HFFc6 (cell line): Measurements from ENCODE around the gene RASA3. TPM values are rescaled to one million over a fixed set of nuclear protein-coding genes. Genes with fewer than 3 reads are reported as not detected.

Source experiments
- DNase-seq: peaks from one replicate; pipeline ENCODE4 v3.0.0-alpha.2; 2018
- H3K27ac Mint-ChIP-seq: 2 replicates; pipeline ENCODE4 v1.8.0; 2020; ENCODE audit warnings: mild to moderate bottlenecking, mixed read lengths
- H3K27me3 Mint-ChIP-seq: 2 replicates; pipeline ENCODE4 v1.8.0; 2021; ENCODE audit warnings: mild to moderate bottlenecking, moderate library complexity, mixed read lengths; ENCODE audit not compliant: insufficient read depth
- H3K36me3 Mint-ChIP-seq: 2 replicates; pipeline ENCODE4 v1.8.0; 2021; ENCODE audit warnings: low read depth, mixed read lengths
- H3K4me1 Mint-ChIP-seq: 2 replicates; pipeline ENCODE4 v1.8.0; 2020; ENCODE audit warnings: low read depth, mixed read lengths
- H3K4me3 Mint-ChIP-seq: 2 replicates; pipeline ENCODE4 v1.8.0; 2020; ENCODE audit warnings: mild to moderate bottlenecking, moderate library complexity, mixed read lengths
- H3K9me3 Mint-ChIP-seq: 2 replicates; pipeline ENCODE4 v1.8.0; 2020; ENCODE audit warnings: mild to moderate bottlenecking, mixed read lengths
- total RNA-seq, 6 experiments: library from RNA; stranded (reverse); fragmentation: NEBNext Ultra II Directional; extraction: Animal tissue kit (Norgen Biotek cat#: 25700); gene quantifications; 2 replicates in 1 of 6; 3 replicates in 5 of 6; pipeline ENCODE4 v1.2.3, GENCODE V29; 2021
- TF ChIP-seq, protein P1 (sequence below): fragments of 200-600 bp; sonication (generic); IDR thresholded peaks from 2 replicates; pipeline ENCODE4 v1.5.0; 2021; ENCODE audit warnings: antibody characterized with exemption, mild to moderate bottlenecking

Gene RASA3
- total RNA-seq, 6 experiments from 2014 or later: 31.6 to 37.6 (median 33.1) TPM

DNA sequence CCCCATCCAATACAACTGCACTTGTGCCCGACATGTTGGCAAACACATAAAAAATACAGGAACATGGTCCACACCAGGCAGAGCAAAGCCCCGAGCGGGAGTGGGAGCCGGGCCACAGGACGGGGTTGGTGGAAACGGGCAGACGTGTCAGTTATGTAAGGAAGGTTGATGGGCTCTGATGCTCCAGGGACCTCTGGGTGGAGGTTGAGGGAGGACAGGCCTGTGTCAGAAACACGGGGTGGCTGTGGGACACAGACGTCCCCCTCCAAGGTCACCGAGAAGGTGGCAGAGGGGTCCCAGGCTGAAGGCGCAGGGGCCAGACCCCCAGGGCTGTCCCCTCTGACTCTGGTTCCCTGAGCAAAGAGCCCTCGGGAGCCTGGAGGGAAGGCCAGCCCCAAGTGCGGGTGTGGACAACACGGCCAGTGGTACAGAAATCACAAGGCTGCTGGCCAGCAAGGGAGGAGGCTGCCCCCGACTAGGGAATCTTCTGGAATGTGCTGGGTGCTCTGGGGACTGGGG lies 127.2 kb downstream of the RASA3 start:
- Mint-ChIP-seq H3K9me3 (no peaks in the 10 kb centered on the region), H3K27ac (no peak overlapping the region), H3K4me3 (no peak overlapping the region), H3K27me3 (no peaks in the 10 kb centered on the region), H3K36me3 (peaks cover 15% of the 10 kb centered on the region), H3K4me1 (no peaks in the 10 kb centered on the region)
- no peak for DNase-seq
- TF ChIP-seq, protein P1, sequence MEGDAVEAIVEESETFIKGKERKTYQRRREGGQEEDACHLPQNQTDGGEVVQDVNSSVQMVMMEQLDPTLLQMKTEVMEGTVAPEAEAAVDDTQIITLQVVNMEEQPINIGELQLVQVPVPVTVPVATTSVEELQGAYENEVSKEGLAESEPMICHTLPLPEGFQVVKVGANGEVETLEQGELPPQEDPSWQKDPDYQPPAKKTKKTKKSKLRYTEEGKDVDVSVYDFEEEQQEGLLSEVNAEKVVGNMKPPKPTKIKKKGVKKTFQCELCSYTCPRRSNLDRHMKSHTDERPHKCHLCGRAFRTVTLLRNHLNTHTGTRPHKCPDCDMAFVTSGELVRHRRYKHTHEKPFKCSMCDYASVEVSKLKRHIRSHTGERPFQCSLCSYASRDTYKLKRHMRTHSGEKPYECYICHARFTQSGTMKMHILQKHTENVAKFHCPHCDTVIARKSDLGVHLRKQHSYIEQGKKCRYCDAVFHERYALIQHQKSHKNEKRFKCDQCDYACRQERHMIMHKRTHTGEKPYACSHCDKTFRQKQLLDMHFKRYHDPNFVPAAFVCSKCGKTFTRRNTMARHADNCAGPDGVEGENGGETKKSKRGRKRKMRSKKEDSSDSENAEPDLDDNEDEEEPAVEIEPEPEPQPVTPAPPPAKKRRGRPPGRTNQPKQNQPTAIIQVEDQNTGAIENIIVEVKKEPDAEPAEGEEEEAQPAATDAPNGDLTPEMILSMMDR: no peak

DNA sequence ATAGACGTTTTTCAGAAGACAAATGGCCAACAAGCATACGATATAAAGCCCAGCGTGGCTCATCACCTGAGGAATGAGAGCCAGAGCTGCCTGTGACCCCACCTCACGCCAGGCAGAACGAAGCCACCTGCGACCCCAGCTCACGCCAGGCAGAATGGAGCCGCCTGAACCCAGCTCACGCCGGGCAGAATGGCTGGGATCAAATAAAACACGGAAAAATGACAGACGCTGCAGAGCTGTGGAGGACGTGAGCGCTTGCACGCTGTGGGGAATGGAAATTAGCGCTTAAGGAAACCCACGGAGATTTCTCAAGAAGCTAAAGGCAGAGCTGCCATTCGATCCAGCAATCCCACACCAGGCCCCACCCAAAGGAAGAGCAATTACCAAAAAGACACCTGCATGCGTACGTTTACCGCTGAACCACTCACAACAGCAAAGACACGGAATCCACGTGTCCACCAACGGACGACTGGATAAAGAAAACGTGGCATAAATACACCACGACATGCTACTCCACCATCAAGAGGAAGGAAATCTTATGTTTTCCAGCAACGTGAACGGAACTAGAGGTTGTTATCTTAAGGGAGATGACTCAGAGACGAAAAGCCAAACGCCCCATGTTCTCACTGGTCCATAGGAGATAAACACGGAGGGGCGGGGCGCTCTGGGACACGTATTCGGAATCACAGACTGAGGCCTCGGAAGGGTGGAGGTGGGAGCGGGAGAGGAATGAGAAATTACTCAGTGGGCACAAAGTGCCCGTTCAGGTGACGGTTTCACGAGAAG lies 127.8 kb downstream of the RASA3 start:
- no peak overlapping the region for H3K4me3 Mint-ChIP-seq
- TF ChIP-seq, protein P1: no peak
- peaks cover 15% of the 10 kb centered on the region for H3K36me3 Mint-ChIP-seq
- H3K4me1 Mint-ChIP-seq: no peaks in the 10 kb centered on the region
- no peak for DNase-seq
- no peaks in the 10 kb centered on the region for H3K9me3 Mint-ChIP-seq
- H3K27ac Mint-ChIP-seq: no peak overlapping the region
- no peaks in the 10 kb centered on the region; the same call in 1 of the 2 replicates for H3K27me3 Mint-ChIP-seq

DNA sequence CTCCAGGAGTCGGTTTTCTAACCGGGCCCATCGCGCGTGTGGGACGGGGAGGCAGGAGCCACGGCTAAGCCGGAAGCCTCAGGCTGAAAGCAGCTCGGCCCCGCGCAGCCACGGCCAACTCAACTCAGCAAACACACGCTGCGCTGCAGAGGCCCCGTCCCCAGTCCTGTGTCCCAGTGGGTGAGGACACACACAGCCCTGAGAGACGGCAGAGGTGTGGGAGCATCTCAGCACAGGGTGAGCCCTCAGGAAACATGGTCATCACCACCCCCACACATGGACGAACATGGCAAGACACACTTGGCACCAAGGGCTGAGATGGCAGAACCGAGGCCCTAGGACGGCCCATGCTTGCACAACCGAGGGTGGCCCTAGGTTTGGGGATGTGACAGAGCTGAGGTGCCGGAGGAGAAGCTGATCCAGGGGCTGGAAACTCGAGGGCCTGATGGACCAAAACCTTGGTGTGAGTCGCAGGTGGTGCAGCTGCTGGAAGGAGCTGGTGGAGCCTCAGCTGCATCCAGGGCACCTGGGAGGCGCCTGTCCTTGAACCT lies 129.6 kb downstream of the RASA3 start:
- H3K4me3 Mint-ChIP-seq: no peak overlapping the region
- peaks cover 4% of the 10 kb centered on the region for H3K27me3 Mint-ChIP-seq
- peaks cover 26% of the 10 kb centered on the region for H3K36me3 Mint-ChIP-seq
- H3K4me1 Mint-ChIP-seq: peaks cover 13% of the 10 kb centered on the region
- DNase-seq: no peak
- H3K9me3 Mint-ChIP-seq: no peaks in the 10 kb centered on the region
- TF ChIP-seq, protein P1: no peak
- no peak overlapping the region for H3K27ac Mint-ChIP-seq

DNA sequence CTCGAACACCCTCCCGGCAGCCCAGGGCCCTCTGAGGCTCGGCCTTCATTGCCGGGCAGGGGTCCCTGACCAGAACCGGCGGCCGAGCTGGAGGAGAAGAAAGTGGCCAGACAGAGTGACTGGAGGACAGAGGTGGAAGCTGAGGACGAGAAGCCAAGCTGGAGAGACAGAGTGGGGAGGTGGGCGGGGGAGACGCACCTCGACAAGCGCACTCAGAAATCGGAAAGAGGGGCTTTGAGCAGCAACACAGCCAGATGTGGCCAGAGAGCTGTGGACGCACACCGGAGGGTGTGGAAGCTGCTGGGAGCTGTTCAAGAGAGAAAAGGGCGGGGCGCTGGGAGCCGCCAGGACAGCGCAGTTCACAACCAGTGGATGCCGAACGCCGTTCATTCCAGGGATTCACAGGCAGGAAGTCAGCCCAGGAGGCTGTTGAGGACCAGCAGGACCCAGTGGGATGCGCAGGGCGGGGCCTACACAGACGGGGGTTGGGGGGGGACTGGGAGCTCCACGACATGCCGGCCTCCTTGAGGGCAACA lies 130.3 kb downstream of the RASA3 start:
- H3K4me1 Mint-ChIP-seq: peaks cover 14% of the 10 kb centered on the region
- H3K9me3 Mint-ChIP-seq: no peaks in the 10 kb centered on the region
- H3K4me3 Mint-ChIP-seq: no peak overlapping the region
- peaks cover 26% of the 10 kb centered on the region for H3K36me3 Mint-ChIP-seq
- no peak for DNase-seq
- no peak overlapping the region; the same call in 1 of the 2 replicates for H3K27ac Mint-ChIP-seq
- TF ChIP-seq, protein P1: no peak
- peaks cover 4% of the 10 kb centered on the region for H3K27me3 Mint-ChIP-seq

DNA sequence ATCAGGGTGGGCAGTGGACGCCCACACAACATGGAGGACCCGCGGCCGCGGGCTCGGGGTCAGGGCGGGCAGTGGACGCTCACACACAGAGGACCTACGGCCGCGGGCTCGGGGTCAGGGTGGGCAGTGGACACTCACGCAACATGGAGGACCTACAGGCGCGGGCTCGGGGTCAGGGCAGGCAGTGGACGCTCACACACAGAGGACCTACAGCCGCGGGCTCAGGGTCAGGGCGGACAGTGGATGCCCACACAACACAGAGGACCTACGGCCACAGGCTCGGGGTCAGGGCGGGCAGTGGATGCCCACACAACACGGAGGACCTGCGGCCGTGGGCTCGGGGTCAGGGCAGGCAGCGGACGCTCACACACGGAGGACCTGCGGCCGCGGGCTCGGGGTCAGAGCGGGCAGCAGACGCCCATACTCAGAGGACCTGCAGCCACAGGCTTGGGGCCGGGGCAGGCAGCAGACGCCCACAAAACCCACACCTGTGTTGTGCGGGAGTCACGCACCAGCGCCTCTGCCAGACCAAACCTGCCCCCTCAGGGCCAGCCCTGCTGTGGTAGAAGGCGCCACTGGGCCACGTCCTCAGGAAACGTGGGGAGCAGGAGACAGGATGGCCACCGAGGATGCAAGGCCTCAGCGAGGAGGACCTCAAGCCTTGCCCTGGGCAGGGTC lies 131.0 kb downstream of the RASA3 start:
- no peak for DNase-seq
- Mint-ChIP-seq H3K4me3 (no peak overlapping the region), H3K36me3 (peaks cover 26% of the 10 kb centered on the region), H3K9me3 (no peaks in the 10 kb centered on the region), H3K27ac (no peak overlapping the region; the same call in 1 of the 2 replicates), H3K4me1 (peaks cover 14% of the 10 kb centered on the region), H3K27me3 (peaks cover 4% of the 10 kb centered on the region)
- TF ChIP-seq, protein P1: no peak
